Inflammatory macrophage (primary cell): Measurements from ENCODE around the gene CAMKMT.

Experiments used
- DNase-seq, 2 donors: peaks; one replicate each; pipeline ENCODE4 v3.0.0-alpha.2; 2020 to 2022

Gene CAMKMT

DNA sequence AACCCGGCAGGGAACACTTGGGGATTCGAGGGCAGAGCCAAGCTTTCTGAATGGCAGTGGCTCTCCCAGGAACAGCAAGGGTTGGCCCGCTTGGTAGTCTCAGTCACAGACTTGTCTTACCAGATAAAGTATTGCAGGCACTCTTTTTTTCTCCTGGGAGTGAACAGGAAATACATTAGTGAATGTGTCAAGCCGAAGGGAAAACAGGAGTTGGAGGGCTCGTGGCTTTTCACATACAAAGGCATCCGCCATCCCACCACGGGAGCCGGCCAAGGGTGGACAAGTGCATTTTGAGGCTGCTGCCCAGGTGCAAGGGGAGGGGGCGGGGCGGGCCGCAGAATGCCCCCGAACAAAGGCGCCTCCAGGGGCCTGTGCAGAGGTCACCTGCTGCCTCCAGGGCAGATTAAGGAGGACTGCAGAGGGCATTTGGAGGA is 416.5 kb downstream of the CAMKMT start:
- DNase-seq, result no peak

GRCh38 chr2:44778671-44779476 is 417.1 kb downstream of the CAMKMT start:
- peak; percentile 55 to 66 for DNase-seq

- no peak for DNase-seq
These were observed 418.0 kb downstream of the CAMKMT start for GRCh38 chr2:44779793-44780192.

GRCh38 chr2:44780406-44780805 is 418.7 kb downstream of the CAMKMT start:
- no peak for DNase-seq

DNA sequence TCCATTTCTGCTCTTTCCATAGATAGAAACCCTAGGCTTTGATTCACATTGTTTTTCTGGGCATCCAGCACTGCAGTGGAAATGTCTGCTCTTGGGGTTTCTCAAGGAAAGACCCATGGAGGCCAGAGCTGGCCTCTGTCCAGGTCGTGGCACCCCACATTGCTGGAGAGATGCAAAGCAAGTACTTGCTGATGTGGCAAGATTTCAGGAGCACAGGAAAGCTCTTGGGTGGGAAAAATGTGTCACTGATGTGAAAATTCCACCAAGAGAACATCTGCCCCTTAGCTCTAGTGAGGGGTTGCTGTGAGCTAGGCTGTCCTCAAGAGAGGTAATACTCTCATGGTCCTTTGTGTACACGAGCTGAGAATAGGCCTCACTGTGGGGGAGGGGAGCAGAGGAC is 423.7 kb downstream of the CAMKMT start:
- no peak for DNase-seq

DNA sequence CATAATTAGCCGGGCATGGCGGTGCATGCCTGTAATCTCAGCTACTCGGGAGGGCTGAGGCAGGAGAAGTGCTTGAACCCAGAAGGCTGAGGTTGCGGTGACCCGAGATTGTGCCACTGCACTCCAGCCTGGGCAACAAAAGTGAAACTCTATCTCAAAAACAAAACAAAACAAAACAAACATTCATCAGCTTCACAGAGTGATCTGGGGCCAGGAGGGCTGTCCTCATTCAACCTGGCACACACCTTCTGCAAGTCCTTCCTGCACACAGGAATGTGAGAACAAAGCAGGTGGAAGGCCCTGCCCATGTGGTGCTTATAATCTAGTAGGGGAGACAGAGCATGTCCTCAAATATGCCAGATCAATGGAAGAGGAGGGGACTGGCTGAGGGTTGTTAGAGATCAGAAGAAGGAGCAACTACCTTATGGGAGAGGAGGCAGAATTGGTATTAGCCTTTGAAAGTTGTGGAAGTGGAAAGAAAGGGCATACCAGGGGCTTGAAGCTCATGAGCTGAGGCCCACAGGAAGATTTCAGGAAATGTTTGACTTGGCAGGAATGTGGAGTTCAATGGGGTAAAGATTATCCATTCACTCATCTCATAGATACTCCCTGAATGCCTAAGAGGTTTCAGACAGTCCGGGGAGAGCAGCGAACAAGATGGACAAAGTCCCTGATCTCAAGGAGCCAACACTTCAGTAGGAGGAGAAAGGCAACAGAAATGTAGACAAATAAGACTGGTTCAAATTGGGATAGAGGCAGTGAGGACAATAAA is 424.5 kb downstream of the CAMKMT start:
- DNase-seq, result no peak

- DNase-seq, result no peak
These were observed 425.1 kb downstream of the CAMKMT start for GRCh38 chr2:44786817-44787214.

DNA sequence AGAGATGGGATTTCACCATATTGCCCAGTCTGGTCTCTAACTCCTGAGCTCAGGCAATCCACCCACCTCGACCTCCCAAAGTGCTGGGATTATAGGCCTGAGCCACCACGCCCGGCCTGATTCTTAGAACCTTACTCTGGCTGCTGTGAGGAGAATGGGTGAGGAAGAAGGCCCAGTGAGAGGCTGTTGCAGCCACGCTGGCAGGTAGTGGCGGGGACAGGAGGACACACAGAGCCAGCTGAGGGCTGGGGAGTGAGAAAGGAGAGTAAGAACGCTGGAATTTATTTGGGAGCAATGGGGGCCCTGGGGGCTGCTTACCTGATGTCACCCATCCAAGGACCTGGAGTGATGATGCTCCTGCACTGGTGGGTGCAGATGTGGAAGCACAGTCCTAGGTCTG is 425.9 kb downstream of the CAMKMT start:
- DNase-seq, result no peak

- DNase-seq, result no peak
These were observed 427.7 kb downstream of the CAMKMT start for GRCh38 chr2:44789446-44789845.

GRCh38 chr2:44789971-44790721 is 428.4 kb downstream of the CAMKMT start:
- DNase-seq, result no peak

DNA sequence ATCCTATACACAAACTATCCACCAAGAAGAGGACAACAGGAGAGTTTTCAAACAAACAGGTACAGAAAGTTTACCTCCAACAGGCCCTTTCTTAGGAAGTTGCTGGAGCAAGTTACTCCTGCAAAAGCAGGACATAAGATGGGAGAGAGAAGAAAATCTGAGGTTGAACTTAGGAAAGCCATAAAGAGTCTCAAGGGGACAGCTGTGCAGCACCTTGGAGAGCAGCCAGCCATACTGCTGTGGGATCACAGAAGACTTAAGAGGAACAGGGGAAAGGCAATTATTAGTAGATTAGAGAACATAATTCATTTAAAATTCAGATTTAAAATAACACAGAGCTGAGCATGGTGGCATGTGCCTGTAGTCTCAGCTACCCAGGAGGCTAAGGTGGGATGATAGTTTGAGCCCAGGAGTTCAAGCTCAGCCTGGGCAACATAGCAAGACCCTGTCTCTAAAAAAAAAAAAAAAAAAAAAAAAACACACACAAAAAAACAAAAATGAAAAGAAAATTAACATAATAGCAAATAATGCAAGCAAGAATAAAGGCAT is 431.6 kb downstream of the CAMKMT start:
- peak; percentile 24 to 57 for DNase-seq

DNA sequence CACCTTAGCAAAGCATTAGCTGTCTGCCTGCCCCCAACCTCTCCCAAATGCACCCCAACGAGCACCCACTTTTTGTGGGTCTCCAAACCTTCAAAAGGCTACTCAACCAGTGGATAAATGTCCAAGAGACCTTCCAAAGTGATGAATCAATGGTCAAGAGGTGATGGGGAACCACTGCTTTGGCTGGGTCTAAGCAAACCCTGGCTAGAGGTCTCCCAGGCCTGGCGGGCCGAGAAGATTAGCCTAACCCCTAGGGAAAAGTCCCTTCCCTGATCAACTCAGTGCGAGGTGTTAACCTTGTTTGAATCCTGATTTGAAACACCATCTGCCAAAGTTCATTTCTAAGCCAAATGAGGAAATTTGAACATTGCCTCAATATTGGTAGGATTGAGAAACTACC is 435.0 kb downstream of the CAMKMT start:
- DNase-seq, result no peak

DNA sequence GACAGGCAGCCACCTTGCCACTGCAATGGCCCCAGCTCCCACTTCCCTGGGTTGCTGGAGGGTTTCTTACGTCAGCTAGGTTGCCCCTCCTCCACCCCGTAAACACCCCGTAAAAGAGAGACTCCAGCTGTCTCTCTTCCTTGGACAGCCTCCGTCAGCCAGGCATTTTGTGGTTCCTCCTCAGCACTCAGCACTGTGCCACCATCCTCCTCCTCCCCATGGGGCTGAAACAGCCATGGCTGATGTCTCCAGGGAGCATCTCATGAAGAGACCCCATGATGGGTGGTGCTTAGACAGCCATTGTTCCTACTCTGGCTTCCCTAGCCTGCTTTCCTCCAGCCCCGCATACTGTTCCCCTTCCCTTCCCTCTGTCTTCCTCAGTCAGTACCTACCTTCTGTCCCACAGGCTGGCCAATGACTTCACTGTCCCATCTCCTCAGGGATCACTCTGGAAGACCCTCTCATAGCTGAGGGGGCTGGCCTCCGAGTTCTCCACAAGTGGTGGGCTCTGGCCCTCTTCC is 436.5 kb downstream of the CAMKMT start:
- DNase-seq, result no peak

- DNase-seq, result no peak
These were observed 437.4 kb downstream of the CAMKMT start for GRCh38 chr2:44799105-44799504.

DNA sequence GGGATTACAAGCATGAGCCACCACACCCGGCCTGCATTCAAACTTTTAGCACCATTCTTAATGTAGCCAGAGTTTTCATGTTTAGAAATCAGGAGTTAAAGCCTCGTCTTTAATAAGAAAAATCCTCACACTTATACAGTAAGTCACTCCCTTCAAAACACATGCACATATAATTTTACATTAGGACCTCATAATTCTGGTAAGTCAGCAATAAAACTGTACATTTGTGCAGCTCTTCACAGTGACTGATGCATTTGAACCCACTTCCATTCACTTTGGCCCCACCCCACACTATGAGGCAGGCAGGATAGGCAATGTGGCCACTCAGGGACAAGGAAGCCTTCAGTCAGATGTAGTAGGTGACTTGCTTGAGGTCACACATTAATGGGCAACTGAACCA is 438.0 kb downstream of the CAMKMT start:
- no peak for DNase-seq

DNA sequence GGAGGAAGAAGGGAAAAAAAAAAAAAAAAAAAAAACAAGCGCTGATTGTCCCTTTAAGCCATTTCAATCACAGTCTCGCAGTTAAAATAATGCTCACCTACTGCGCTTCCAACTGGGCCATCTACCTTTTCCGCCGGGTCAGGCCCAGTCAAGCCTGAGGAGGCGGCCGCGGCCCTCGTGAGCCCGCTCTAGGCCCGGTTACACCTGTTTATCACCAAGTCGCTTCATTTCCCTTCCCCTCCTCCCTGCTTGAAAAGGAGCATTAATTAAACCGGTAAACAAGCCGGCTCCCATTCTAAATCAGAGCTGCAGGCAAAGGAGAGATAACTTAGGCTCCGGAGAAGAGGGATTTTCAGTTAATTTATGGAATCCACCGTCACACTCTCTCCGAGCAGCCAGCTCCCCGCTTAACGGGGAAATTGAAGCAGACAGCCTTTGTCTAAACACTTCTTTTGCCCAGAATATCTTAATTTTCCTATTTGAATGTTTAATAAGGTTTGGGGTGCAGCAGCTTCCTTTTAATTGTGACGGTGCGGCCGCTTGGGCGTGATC is 439.6 kb downstream of the CAMKMT start:
- no peak for DNase-seq

- DNase-seq, result no peak
These were observed 440.4 kb downstream of the CAMKMT start for GRCh38 chr2:44801841-44802776.

DNA sequence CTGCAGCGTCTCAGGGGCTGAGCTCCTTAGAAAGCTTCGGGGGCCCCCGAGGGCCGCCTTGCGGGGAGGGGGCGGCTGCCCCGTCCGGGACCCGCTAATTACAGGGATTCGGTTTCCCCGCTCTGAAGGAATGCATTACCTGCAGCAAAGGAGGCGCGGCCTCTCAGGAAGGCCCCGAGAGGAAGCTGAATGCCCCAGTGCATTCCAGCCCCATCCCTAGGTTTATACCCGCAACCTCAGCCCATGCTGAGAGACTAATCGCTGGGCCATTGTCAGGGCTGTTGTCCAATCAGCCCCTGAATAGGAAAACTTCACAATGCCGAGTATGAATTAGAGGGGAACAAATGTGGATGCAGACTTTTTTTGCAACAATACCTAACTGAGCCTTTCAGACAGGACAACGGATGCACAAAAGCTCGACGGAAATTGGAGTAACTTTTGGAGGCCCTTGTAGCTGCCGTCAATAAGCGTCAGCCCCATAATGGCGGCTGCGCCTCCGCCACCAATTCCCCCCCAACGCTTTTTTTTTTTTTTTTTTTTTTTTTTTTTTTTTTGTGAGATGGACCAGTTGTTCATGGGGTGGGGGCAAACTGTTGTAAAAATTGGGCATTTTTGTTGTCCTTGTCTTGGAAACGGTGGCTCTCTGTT is 441.2 kb downstream of the CAMKMT start:
- DNase-seq, result no peak

DNA sequence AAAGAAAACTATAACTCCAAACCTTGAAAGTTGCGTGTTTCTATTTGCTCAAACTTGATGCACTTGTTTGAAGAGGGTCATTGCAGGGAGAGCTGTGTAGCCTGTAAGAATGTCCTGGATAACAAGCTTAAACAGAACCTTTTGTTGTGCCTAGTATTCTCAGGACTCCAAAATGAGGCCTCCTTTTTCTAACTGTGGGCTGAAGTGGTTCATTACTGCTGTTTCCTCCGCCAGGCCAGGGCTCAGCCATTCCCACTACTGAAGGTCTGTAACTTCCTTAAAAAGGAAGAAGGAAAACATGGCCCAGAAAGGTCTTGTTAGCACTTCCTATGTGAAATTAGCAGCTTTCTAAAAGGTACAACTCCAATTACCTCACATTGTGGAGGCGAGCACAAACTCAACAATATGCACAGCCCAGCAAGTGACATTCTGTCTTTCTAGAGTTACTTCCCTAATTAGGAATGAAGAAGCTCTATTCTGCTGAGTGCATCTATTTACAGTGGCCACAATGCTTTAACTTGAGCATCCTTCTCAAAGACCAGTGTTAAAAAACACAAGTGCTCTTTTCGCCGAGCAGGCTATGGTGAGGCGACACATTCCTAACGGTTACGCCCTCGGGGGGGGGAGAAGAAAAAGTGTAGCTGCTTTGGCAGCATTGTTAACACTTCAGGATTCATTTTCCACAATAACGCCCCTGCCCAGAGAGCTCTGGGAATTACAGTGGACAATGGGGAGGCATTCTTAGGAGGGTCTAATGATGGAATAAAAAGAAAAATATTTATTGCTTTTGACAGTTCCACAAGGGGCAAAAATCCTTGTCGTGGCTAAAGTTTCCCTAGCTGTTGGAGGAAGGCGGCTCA is 442.9 kb downstream of the CAMKMT start:
- DNase-seq, result peak; percentile 25 to 33
